Measurements from ENCODE around the gene LEMD3.

Gene LEMD3

DNA sequence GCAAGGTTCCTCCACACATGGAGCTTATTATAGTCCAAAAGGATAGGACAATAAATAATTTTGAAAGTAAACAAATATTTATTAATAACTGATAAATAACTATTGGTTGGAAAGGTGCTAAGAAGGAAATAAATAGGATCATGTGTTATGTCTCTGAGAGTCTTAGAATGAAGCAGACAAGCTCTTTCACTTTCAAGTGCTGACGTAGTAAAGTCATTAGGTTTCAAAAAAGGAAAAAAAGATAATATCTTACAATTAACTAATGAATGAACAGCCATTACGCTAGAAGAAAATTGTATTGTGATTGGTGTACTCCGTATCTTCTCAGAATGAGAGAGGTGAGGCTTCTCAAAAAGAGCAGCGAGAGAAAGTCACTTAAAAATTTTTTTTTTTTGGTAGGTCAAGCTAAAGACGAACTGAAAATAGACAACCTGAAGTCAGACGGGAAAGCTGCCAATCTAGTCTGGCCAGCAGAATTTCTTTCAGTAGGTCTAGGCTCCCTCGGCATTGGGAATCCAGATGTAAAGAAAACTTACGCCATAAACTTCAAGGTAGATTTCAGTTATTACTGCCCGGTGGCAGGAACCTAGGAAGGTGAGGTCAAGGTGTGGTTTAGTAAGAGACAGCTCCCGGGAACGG is 583 bp upstream of the LEMD3 start:
- peak overlapping the region; percentile 72 for H3K4me2 ChIP-seq (ENCODE audit: low read length)
- no peaks in the 10 kb centered on the region for H3K9me2 ChIP-seq (replicated peaks; ENCODE audit: control insufficient read depth, low read length)
- peaks cover 37% of the 10 kb centered on the region for H3K4me1 ChIP-seq (ENCODE audit: control insufficient read depth, low read length)
- H3K9me3 ChIP-seq (ENCODE audit: control insufficient read depth, insufficient read depth, low read length), result no peaks in the 10 kb centered on the region
- TF ChIP-seq EZH2phosphoT487 (IDR thresholded peaks at IDR 0.05; ENCODE audit: borderline replicate concordance, low read length) (no peak), CTCF (IDR thresholded peaks at IDR 0.05; ENCODE audit: low read depth, low read length, poor library complexity, severe bottlenecking) (no peak)
- H4K20me1 ChIP-seq (ENCODE audit: control insufficient read depth, insufficient read depth, low read depth, low read length), result peaks cover 20% of the 10 kb centered on the region
- H3K27ac ChIP-seq (ENCODE audit: low read depth, low read length), result peak overlapping the region; percentile 66; the same call in 1 of the 2 replicates
- H3K79me2 ChIP-seq (ENCODE audit: control insufficient read depth, low read length), result peaks cover 51% of the 10 kb centered on the region
- peak overlapping the region; percentile 88 for H3K4me3 ChIP-seq (ENCODE audit: low read length)
- no peaks in the 10 kb centered on the region for H3F3A ChIP-seq (ENCODE audit: control insufficient read depth, insufficient read depth)
- H3K36me3 ChIP-seq (ENCODE audit: control insufficient read depth, low read length), result peaks cover 38% of the 10 kb centered on the region
- H3K27me3 ChIP-seq (ENCODE audit: control insufficient read depth, low read length), result no peaks in the 10 kb centered on the region

DNA sequence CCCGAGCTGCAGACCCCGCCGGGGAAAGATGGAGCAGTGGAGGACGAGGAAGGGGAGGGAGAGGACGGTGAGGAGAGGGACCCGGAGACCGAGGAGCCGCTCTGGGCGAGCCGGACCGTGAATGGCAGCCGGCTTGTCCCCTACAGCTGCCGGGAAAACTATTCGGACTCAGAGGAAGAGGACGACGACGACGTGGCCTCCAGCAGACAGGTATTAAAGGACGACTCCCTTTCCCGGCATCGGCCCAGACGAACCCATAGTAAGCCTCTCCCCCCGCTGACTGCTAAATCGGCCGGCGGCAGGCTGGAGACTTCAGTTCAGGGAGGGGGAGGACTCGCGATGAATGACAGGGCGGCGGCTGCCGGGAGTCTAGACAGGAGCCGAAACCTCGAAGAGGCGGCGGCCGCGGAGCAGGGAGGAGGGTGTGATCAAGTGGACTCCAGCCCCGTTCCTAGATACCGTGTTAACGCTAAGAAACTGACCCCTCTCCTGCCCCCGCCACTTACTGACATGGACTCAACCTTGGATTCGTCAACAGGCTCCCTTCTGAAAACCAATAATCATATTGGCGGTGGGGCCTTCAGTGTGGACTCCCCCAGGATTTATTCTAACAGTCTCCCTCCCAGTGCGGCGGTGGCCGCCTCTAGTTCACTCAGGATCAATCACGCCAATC is 962 bp downstream of the LEMD3 start:
- peak overlapping the region; percentile 88 for H3K4me3 ChIP-seq (ENCODE audit: low read length)
- H3K9me3 ChIP-seq (ENCODE audit: control insufficient read depth, insufficient read depth, low read length), result no peaks in the 10 kb centered on the region
- TF ChIP-seq CTCF (IDR thresholded peaks at IDR 0.05; ENCODE audit: low read depth, low read length, poor library complexity, severe bottlenecking) (no peak), EZH2phosphoT487 (IDR thresholded peaks at IDR 0.05; ENCODE audit: borderline replicate concordance, low read length) (no peak)
- H3K27ac ChIP-seq (ENCODE audit: low read depth, low read length), result peak overlapping the region; percentile 66
- no peaks in the 10 kb centered on the region for H3K9me2 ChIP-seq (replicated peaks; ENCODE audit: control insufficient read depth, low read length)
- H3K36me3 ChIP-seq (ENCODE audit: control insufficient read depth, low read length), result peaks cover 49% of the 10 kb centered on the region
- H3K27me3 ChIP-seq (ENCODE audit: control insufficient read depth, low read length), result no peaks in the 10 kb centered on the region
- H3K4me1 ChIP-seq (ENCODE audit: control insufficient read depth, low read length), result peaks cover 43% of the 10 kb centered on the region
- no peaks in the 10 kb centered on the region for H3F3A ChIP-seq (ENCODE audit: control insufficient read depth, insufficient read depth)
- H3K4me2 ChIP-seq (ENCODE audit: low read length), result peak overlapping the region; percentile 72
- peaks cover 67% of the 10 kb centered on the region for H3K79me2 ChIP-seq (ENCODE audit: control insufficient read depth, low read length)
- H4K20me1 ChIP-seq (ENCODE audit: control insufficient read depth, insufficient read depth, low read depth, low read length), result peaks cover 20% of the 10 kb centered on the region

DNA sequence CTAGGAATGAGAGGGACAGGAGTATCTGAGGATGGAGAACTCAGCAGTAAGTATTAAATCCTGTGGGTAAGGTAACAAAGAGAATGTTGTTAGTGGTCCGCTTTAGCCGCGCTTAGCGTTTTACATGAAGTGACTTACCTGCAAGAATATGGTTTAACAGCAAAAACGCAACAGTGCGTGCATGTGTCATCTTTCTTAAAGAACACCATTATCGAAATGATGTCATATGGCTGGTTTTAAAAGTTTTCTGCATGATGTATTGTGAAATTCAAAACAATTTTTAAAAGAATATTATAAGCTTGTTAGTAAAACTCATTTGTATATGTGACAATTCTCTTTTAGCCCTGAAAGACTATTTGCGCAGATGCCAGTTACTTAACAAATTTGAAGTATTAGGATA is 1.7 kb downstream of the LEMD3 start:
- H3K4me1 ChIP-seq (ENCODE audit: control insufficient read depth, low read length), result peaks cover 43% of the 10 kb centered on the region
- H3K27me3 ChIP-seq (ENCODE audit: control insufficient read depth, low read length), result no peaks in the 10 kb centered on the region
- no peak overlapping the region for H3K27ac ChIP-seq (ENCODE audit: low read depth, low read length)
- peaks cover 74% of the 10 kb centered on the region for H3K79me2 ChIP-seq (ENCODE audit: control insufficient read depth, low read length)
- H3K9me3 ChIP-seq (ENCODE audit: control insufficient read depth, insufficient read depth, low read length), result no peaks in the 10 kb centered on the region
- TF ChIP-seq CTCF (IDR thresholded peaks at IDR 0.05; ENCODE audit: low read depth, low read length, poor library complexity, severe bottlenecking), result no peak
- no peak for TF ChIP-seq EZH2phosphoT487 (IDR thresholded peaks at IDR 0.05; ENCODE audit: borderline replicate concordance, low read length)
- peak overlapping the region; percentile 72 for H3K4me2 ChIP-seq (ENCODE audit: low read length)
- no peaks in the 10 kb centered on the region for H3F3A ChIP-seq (ENCODE audit: control insufficient read depth, insufficient read depth)
- peak overlapping the region; percentile 88 for H3K4me3 ChIP-seq (ENCODE audit: low read length)
- no peaks in the 10 kb centered on the region for H3K9me2 ChIP-seq (replicated peaks; ENCODE audit: control insufficient read depth, low read length)
- peaks cover 57% of the 10 kb centered on the region for H3K36me3 ChIP-seq (ENCODE audit: control insufficient read depth, low read length)
- peaks cover 20% of the 10 kb centered on the region for H4K20me1 ChIP-seq (ENCODE audit: control insufficient read depth, insufficient read depth, low read depth, low read length)

All from DOHH2 (cell line).